H9 (cell line): ENCODE data around the gene SLCO3A1. TPM values are rescaled to one million over a fixed set of nuclear protein-coding genes. Genes with fewer than 3 reads are reported as not detected.

Source experiments
- DNase-seq: peaks from one replicate; pipeline ENCODE4 v3.0.0-alpha.2; 2017
- H2AFZ ChIP-seq: one replicate; pipeline ENCODE4 v1.6.1; 2013; ENCODE audit warnings: mild to moderate bottlenecking, low read length, control low read depth, moderate library complexity
- H2AK5ac ChIP-seq: 2 replicates; pipeline ENCODE4 v1.6.1; 2013; ENCODE audit warnings: low read length, control low read depth, mixed read lengths; ENCODE audit not compliant: insufficient read length
- H2BK120ac ChIP-seq: one replicate; pipeline ENCODE4 v1.6.1; 2013; ENCODE audit warnings: low read depth, mild to moderate bottlenecking, low read length, control low read depth, inconsistent platforms; ENCODE audit not compliant: poor library complexity, severe bottlenecking
- H2BK12ac ChIP-seq: 2 replicates; pipeline ENCODE4 v1.6.1; 2013; ENCODE audit warnings: low read length, control low read depth, mixed read lengths, low read depth; ENCODE audit not compliant: insufficient read length
- H2BK15ac ChIP-seq: 2 replicates; pipeline ENCODE4 v1.6.1; 2013; ENCODE audit warnings: low read depth, low read length, control low read depth
- H2BK20ac ChIP-seq: one replicate; pipeline ENCODE4 v1.6.1; 2013; ENCODE audit warnings: low read depth, mild to moderate bottlenecking, low read length, control low read depth, inconsistent platforms; ENCODE audit not compliant: poor library complexity, severe bottlenecking
- H2BK5ac ChIP-seq: 2 replicates; pipeline ENCODE4 v1.6.1; 2013; ENCODE audit warnings: low read length, control low read depth, mixed read lengths; ENCODE audit not compliant: insufficient read length
- H3K14ac ChIP-seq: 2 replicates; pipeline ENCODE4 v1.6.1; 2013; ENCODE audit warnings: low read length, control low read depth; ENCODE audit not compliant: insufficient read depth
- H3K18ac ChIP-seq: 2 replicates; pipeline ENCODE4 v1.6.1; 2013; ENCODE audit warnings: low read depth, mild to moderate bottlenecking, mixed read lengths, low read length, control low read depth; ENCODE audit not compliant: insufficient read length
- H3K23ac ChIP-seq: 2 replicates; pipeline ENCODE4 v1.6.1; 2013; ENCODE audit warnings: low read length, control low read depth, mixed read lengths, low read depth; ENCODE audit not compliant: insufficient read length
- H3K23me2 ChIP-seq: 2 replicates; pipeline ENCODE4 v1.6.1; 2013; ENCODE audit warnings: low read depth, mild to moderate bottlenecking, mixed read lengths, low read length, control low read depth; ENCODE audit not compliant: insufficient read length, poor library complexity, severe bottlenecking
- H3K27ac ChIP-seq: 2 replicates; pipeline ENCODE4 v1.5.1; 2013; ENCODE audit warnings: low read length, control low read depth, mixed read lengths, low read depth; ENCODE audit not compliant: insufficient read length
- H3K27me3 ChIP-seq: 2 replicates; pipeline ENCODE4 v1.6.1; 2013; ENCODE audit warnings: low read length, control low read depth, inconsistent platforms; ENCODE audit not compliant: insufficient read depth
- H3K4ac ChIP-seq: 2 replicates; pipeline ENCODE4 v1.6.1; 2013; ENCODE audit warnings: low read depth, mild to moderate bottlenecking, control low read depth, inconsistent platforms, low read length, moderate library complexity
- H3K4me1 ChIP-seq: 2 replicates; pipeline ENCODE4 v1.6.1; 2013; ENCODE audit warnings: low read length, control low read depth, inconsistent platforms; ENCODE audit not compliant: insufficient read depth
- H3K4me2 ChIP-seq: 2 replicates; pipeline ENCODE4 v1.6.1; 2013; ENCODE audit warnings: low read length, control low read depth, mixed read lengths; ENCODE audit not compliant: insufficient read length, insufficient read depth
- H3K56ac ChIP-seq: 2 replicates; pipeline ENCODE4 v1.6.1; 2013; ENCODE audit warnings: low read depth, mild to moderate bottlenecking, mixed read lengths, low read length, control low read depth; ENCODE audit not compliant: insufficient read length
- H3K79me1 ChIP-seq: 2 replicates; pipeline ENCODE4 v1.6.1; 2013; ENCODE audit warnings: low read depth, mild to moderate bottlenecking, moderate library complexity, low read length, control low read depth, inconsistent platforms; ENCODE audit not compliant: insufficient read depth, poor library complexity, severe bottlenecking
- H3K79me2 ChIP-seq: 2 replicates; pipeline ENCODE4 v1.6.1; 2013; ENCODE audit warnings: low read length, control low read depth, inconsistent platforms; ENCODE audit not compliant: insufficient read depth
- H3K9ac ChIP-seq: 2 replicates; pipeline ENCODE4 v1.6.1; 2013; ENCODE audit warnings: low read length, control low read depth, mixed read lengths; ENCODE audit not compliant: insufficient read length; ENCODE audit errors: extremely low read depth
- H3K9me3 ChIP-seq: one replicate; pipeline ENCODE4 v1.6.1; 2013; ENCODE audit warnings: low read depth, low read length, inconsistent platforms; ENCODE audit not compliant: control insufficient read depth
- H3T11ph ChIP-seq: one replicate; pipeline ENCODE4 v1.6.1; 2013; ENCODE audit warnings: mild to moderate bottlenecking, low read length, control low read depth, inconsistent platforms
- H4K20me1 ChIP-seq: one replicate; pipeline ENCODE4 v1.6.1; 2013; ENCODE audit not compliant: control insufficient read depth, insufficient read length, insufficient read depth
- H4K5ac ChIP-seq: 2 replicates; pipeline ENCODE4 v1.6.1; 2013; ENCODE audit warnings: low read depth, mild to moderate bottlenecking, mixed read lengths, low read length, control low read depth; ENCODE audit not compliant: insufficient read length
- H4K8ac ChIP-seq: replicated peaks from 2 replicates; pipeline ENCODE4 v1.6.1; 2013; ENCODE audit warnings: low read length, control low read depth, mixed read lengths, low read depth; ENCODE audit not compliant: insufficient read length
- H4K91ac ChIP-seq: 2 replicates; pipeline ENCODE4 v1.6.1; 2013; ENCODE audit warnings: low read depth, mild to moderate bottlenecking, moderate library complexity, mixed read lengths, low read length, control low read depth; ENCODE audit not compliant: insufficient read length
- H3K27ac Mint-ChIP-seq, 3 experiments: 2 replicates in 2 of 3; 3 replicates in 1 of 3; pipeline ENCODE4 v1.8.0; 2020 to 2021; ENCODE audit warnings: mixed read lengths in 3 of 3, mild to moderate bottlenecking in 1 of 3, moderate library complexity in 1 of 3
- H3K27me3 Mint-ChIP-seq: 2 replicates; pipeline ENCODE4 v1.8.0; 2021; ENCODE audit warnings: low read depth, mild to moderate bottlenecking, moderate library complexity, mixed read lengths
- H3K36me3 Mint-ChIP-seq, 3 experiments: 2 replicates in 2 of 3; 3 replicates in 1 of 3; pipeline ENCODE4 v1.8.0; 2020 to 2021; ENCODE audit warnings: low read depth in 3 of 3, mixed read lengths in 3 of 3; ENCODE audit not compliant: insufficient read depth in 1 of 3
- H3K4me1 Mint-ChIP-seq, 2 experiments: 2 replicates each; pipeline ENCODE4 v1.8.0; 2020; ENCODE audit warnings: mixed read lengths in 2 of 2
- H3K4me3 Mint-ChIP-seq, 2 experiments: 2 replicates in 1 of 2; 3 replicates in 1 of 2; pipeline ENCODE4 v1.8.0; 2020 to 2021; ENCODE audit warnings: mild to moderate bottlenecking in 2 of 2, mixed read lengths in 2 of 2, moderate library complexity in 1 of 2
- H3K9me3 Mint-ChIP-seq, 2 experiments: 2 replicates in 1 of 2; 3 replicates in 1 of 2; pipeline ENCODE4 v1.8.0; 2020; ENCODE audit warnings: mild to moderate bottlenecking in 2 of 2, mixed read lengths in 2 of 2, moderate library complexity in 1 of 2
- WGBS: extraction: QIAGEN DNeasy Blood & Tissue Kit; methylation state at CpG from one replicate; pipeline ENCODE4 v1.1.7; 2013; ENCODE audit warnings: missing lambda C conversion rate, low lambda C conversion rate, mixed read lengths; ENCODE audit not compliant: insufficient read length; ENCODE audit errors: extremely low coverage; 5-methylcytosine and 5-hydroxymethylcytosine counted together
- total RNA-seq: library from RNA; stranded (reverse); gene quantifications from 2 replicates; pipeline ENCODE4 v1.2.1, GENCODE V29; 2021
- TF ChIP-seq, protein P1 (sequence below): fragments of 200-600 bp; sonication (generic); conservative IDR thresholded peaks from 3 replicates; pipeline ENCODE4 v1.8.0; 2021; ENCODE audit warnings: antibody characterized with exemption, mild to moderate bottlenecking

SLCO3A1 gene
- total RNA-seq, 1 experiment from 2014 or later = 9.4 TPM

GRCh38 chr15:91870876-91871537 is 17.5 kb downstream of the SLCO3A1 start:
- TF ChIP-seq, protein P1, sequence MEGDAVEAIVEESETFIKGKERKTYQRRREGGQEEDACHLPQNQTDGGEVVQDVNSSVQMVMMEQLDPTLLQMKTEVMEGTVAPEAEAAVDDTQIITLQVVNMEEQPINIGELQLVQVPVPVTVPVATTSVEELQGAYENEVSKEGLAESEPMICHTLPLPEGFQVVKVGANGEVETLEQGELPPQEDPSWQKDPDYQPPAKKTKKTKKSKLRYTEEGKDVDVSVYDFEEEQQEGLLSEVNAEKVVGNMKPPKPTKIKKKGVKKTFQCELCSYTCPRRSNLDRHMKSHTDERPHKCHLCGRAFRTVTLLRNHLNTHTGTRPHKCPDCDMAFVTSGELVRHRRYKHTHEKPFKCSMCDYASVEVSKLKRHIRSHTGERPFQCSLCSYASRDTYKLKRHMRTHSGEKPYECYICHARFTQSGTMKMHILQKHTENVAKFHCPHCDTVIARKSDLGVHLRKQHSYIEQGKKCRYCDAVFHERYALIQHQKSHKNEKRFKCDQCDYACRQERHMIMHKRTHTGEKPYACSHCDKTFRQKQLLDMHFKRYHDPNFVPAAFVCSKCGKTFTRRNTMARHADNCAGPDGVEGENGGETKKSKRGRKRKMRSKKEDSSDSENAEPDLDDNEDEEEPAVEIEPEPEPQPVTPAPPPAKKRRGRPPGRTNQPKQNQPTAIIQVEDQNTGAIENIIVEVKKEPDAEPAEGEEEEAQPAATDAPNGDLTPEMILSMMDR = no peak
- no peak overlapping the region for H2BK120ac ChIP-seq
- H2AK5ac ChIP-seq = no peak overlapping the region
- H3K4ac ChIP-seq = no peak overlapping the region
- H3K36me3 Mint-ChIP-seq = peaks cover 0 to 15% (median 0%) of the 10 kb centered on the region in 3 experiments; a peak in 4 of 7 replicates
- no peak overlapping the region for H3K4me3 Mint-ChIP-seq
- no peak overlapping the region for H2BK5ac ChIP-seq
- no peak for DNase-seq
- no peaks in the 10 kb centered on the region for H3K23me2 ChIP-seq
- no peak overlapping the region for H3K27ac Mint-ChIP-seq
- H3K4me1 ChIP-seq = no peaks in the 10 kb centered on the region
- no peak overlapping the region for H2AFZ ChIP-seq
- H3K27ac ChIP-seq = no peak overlapping the region
- H3K56ac ChIP-seq = no peak overlapping the region
- H3T11ph ChIP-seq = no peak overlapping the region
- H3K79me2 ChIP-seq = no peaks in the 10 kb centered on the region
- no peaks in the 10 kb centered on the region for H3K27me3 ChIP-seq
- no peak overlapping the region for H3K4me2 ChIP-seq
- no peaks in the 10 kb centered on the region for H4K20me1 ChIP-seq
- H4K5ac ChIP-seq = no peak overlapping the region
- no peaks in the 10 kb centered on the region for H3K27me3 Mint-ChIP-seq
- H3K14ac ChIP-seq = no peak overlapping the region
- no peak overlapping the region for H4K8ac ChIP-seq
- H2BK15ac ChIP-seq = no peak overlapping the region
- H3K18ac ChIP-seq = no peak overlapping the region
- WGBS = no CpG with 5 or more reads among the region's 6 CpGs
- H2BK20ac ChIP-seq = no peak overlapping the region
- H3K4me1 Mint-ChIP-seq = peaks cover 23 to 27% of the 10 kb centered on the region in 2 experiments
- no peaks in the 10 kb centered on the region for H3K79me1 ChIP-seq
- H3K9ac ChIP-seq = no peak overlapping the region
- no peak overlapping the region for H4K91ac ChIP-seq
- peaks cover 3 to 11% of the 10 kb centered on the region in 2 experiments; a peak in 3 of 5 replicates for H3K9me3 Mint-ChIP-seq
- H3K23ac ChIP-seq = no peak overlapping the region
- H3K9me3 ChIP-seq = no peaks in the 10 kb centered on the region
- no peak overlapping the region for H2BK12ac ChIP-seq
